ENCODE results near the gene MTR. TPM values are rescaled to one million over a fixed set of nuclear protein-coding genes. Genes with fewer than 3 reads are reported as not detected.

The MTR gene
- total and polyA plus RNA-seq, 9 of the 15 experiments (the other 6 are each of a cell fraction or from before 2014, with no cell fraction given): 3.4 to 44.3 (median 20.3) TPM

DNA sequence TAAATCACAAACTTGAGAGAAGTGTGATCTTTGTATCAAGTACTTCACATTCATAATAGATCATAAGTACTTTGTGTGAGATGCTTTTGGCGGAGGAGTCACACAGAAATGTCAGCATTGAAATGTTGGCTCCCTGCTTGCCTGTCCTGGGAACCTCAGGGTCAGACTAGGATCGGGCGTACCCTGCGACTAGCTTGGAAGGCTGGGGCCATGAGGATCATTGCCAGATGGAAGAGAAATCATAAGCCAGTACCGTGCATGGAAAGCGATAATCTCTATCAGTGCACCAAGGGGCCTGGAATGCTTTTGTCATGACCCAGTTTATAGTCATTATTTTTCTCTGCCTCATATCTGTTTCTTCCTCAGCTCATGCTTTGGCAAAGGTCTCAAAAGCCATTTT is 35.5 kb downstream of the MTR start:
- Histone ChIP-seq H3K4me2 (ENCODE audit: insufficient read depth, low read length) (no peak overlapping the region), H3K36me3 (ENCODE audit: control insufficient read depth, insufficient read depth, low read length) (peaks cover 88% of the 10 kb centered on the region), H4K20me1 (replicated peaks; ENCODE audit: control insufficient read depth, insufficient read depth, low read length) (no peaks in the 10 kb centered on the region), H3K79me2 (ENCODE audit: control insufficient read depth, insufficient read depth, low read length) (no peaks in the 10 kb centered on the region), H3K4me3 (no peak overlapping the region), H3K27me3 (ENCODE audit: control insufficient read depth in 2 of 2, insufficient read depth in 2 of 2, low read length in 2 of 2) (no peaks in the 10 kb centered on the region), H3K9ac (ENCODE audit: insufficient read depth in 1 of 2, low read depth in 2 of 2, low read length in 2 of 2) (no peak overlapping the region), H3K9me3 (replicated peaks; ENCODE audit: control insufficient read depth, insufficient read depth, low read depth, low read length) (no peaks in the 10 kb centered on the region), H3K9me1 (ENCODE audit: control insufficient read depth, insufficient read depth, low read length) (no peaks in the 10 kb centered on the region), H2AFZ (ENCODE audit: low read depth, low read length) (no peak overlapping the region), H3K27ac (ENCODE audit: extremely low read depth, low read depth, low read length) (no peak overlapping the region), H3K4me1 (replicated peaks in 1 of 2; ENCODE audit: control insufficient read depth in 2 of 2, insufficient read depth in 2 of 2, low read length in 2 of 2) (no peaks in the 10 kb centered on the region)
- ChIA-PET CTCF (ENCODE audit: low intra/inter-chr PET ratio) (no interaction called here), POLR2A (interaction anchor here (0.6 kb wide), 1 partner anchor 32 kb away, joined by 3 read pairs; no protein-coding TSS in a partner anchor)
- 93% methylated on average over 6 of the region's 6 CpGs for WGBS (ENCODE audit: insufficient coverage, low coverage, missing lambda C conversion rate)
- in situ Hi-C loops (cut with MboI): no loop called here
- ATAC-seq (no peak), DNase-seq (ENCODE audit: extremely low read depth in 1 of 4, low spot score in 3 of 4) (no peak), FAIRE-seq (no peak)
- no TSS peak for BruUV-seq (replicated peaks)
- intact Hi-C loops (cut with micrococcal nuclease): no loop called here
- TF ChIP-seq HLTF (IDR thresholded peaks at IDR 0.05): no peak
- no peak for TF ChIP-seq MLX (CRISPR knock-in tag; conservative IDR thresholded peaks at IDR 0.05)
- no peak for TF ChIP-seq HINFP (tag; conservative IDR thresholded peaks at IDR 0.05; ENCODE audit: low read depth)
- TF ChIP-seq SAFB (IDR thresholded peaks at IDR 0.05; ENCODE audit: borderline replicate concordance, low read depth, low read length): no peak
- TF ChIP-seq, protein P1, sequence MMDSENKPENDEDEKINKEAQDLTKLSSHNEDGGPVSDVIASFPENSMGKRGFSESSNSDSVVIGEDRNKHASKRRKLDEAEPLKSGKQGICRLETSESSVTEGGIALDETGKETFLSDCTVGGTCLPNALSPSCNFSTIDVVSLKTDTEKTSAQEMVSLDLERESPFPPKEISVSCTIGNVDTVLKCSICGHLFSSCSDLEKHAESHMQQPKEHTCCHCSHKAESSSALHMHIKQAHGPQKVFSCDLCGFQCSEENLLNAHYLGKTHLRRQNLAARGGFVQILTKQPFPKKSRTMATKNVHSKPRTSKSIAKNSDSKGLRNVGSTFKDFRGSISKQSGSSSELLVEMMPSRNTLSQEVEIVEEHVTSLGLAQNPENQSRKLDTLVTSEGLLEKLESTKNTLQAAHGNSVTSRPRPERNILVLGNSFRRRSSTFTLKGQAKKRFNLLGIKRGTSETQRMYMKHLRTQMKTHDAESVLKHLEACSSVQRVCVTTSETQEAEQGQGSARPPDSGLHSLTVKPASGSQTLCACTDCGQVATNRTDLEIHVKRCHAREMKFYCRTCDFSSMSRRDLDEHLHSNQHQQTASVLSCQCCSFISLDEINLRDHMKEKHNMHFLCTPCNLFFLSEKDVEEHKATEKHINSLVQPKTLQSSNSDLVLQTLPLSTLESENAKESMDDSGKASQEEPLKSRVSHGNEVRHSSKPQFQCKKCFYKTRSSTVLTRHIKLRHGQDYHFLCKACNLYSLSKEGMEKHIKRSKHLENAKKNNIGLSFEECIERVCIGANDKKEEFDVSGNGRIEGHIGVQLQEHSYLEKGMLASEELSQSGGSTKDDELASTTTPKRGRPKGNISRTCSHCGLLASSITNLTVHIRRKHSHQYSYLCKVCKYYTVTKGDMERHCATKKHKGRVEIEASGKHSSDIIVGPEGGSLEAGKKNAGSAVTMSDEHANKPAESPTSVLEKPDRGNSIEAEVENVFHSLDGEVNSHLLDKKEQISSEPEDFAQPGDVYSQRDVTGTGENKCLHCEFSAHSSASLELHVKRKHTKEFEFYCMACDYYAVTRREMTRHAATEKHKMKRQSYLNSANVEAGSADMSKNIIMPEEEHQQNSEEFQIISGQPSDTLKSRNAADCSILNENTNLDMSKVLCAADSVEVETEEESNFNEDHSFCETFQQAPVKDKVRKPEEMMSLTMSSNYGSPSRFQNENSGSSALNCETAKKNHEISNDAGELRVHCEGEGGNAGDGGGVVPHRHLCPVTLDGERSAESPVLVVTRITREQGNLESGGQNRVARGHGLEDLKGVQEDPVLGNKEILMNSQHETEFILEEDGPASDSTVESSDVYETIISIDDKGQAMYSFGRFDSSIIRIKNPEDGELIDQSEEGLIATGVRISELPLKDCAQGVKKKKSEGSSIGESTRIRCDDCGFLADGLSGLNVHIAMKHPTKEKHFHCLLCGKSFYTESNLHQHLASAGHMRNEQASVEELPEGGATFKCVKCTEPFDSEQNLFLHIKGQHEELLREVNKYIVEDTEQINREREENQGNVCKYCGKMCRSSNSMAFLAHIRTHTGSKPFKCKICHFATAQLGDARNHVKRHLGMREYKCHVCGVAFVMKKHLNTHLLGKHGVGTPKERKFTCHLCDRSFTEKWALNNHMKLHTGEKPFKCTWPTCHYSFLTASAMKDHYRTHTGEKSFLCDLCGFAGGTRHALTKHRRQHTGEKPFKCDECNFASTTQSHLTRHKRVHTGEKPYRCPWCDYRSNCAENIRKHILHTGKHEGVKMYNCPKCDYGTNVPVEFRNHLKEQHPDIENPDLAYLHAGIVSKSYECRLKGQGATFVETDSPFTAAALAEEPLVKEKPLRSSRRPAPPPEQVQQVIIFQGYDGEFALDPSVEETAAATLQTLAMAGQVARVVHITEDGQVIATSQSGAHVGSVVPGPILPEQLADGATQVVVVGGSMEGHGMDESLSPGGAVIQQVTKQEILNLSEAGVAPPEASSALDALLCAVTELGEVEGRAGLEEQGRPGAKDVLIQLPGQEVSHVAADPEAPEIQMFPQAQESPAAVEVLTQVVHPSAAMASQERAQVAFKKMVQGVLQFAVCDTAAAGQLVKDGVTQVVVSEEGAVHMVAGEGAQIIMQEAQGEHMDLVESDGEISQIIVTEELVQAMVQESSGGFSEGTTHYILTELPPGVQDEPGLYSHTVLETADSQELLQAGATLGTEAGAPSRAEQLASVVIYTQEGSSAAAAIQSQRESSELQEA (IDR thresholded peaks at IDR 0.05; ENCODE audit: low read depth): no peak
- no peak for TF ChIP-seq ZNF239 (CRISPR knock-in tag; IDR thresholded peaks at IDR 0.05)
- TF ChIP-seq THAP7 (CRISPR knock-in tag; IDR thresholded peaks at IDR 0.05): no peak
- no peak for TF ChIP-seq COPS2 (conservative IDR thresholded peaks at IDR 0.05)
- TF ChIP-seq SNRNP70 (optimal IDR thresholded peaks at IDR 0.05; ENCODE audit: low read depth, low read length): no peak
- no peak for TF ChIP-seq CBX5 (IDR thresholded peaks at IDR 0.05; ENCODE audit: borderline replicate concordance, low read depth)
- no peak for TF ChIP-seq GABPB2 (CRISPR knock-in tag; conservative IDR thresholded peaks at IDR 0.05)
- no peak for TF ChIP-seq FOS (IDR thresholded peaks at IDR 0.05; ENCODE audit: extremely low read depth, insufficient read length)
- no peak for TF ChIP-seq DDX20 (tag; IDR thresholded peaks at IDR 0.05; ENCODE audit: low read depth)

All from K562 (cell line).